Body of pancreas (tissue), 4 donors: ENCODE measurements around the gene P2RY6.
A peak's percentile ranks its signal among the peaks of the same experiment; 100 is the strongest.

ENCODE experiments used
- POLR2A ChIP-seq, 3 donors: fragments of 450-650 bp; IDR thresholded peaks; one replicate each; pipeline ENCODE4 v1.6.1; 2016; ENCODE audit warnings: antibody characterized with exemption in 3 of 3, mild to moderate bottlenecking in 2 of 3
- TF ChIP-seq, protein P1 (sequence below), 7 experiments: fragments of 450-650 bp in 4 of 7; fragments of 200-600 bp in 3 of 7; sonication (generic) in 3 of 7; IDR thresholded peaks; one replicate each; pipeline ENCODE4 v1.5.1; 2016 to 2019; ENCODE audit warnings: antibody characterized with exemption in 7 of 7

GRCh38 chr11:73306977-73307322, 34.8 kb downstream of the P2RY6 start:
- TF ChIP-seq, protein P1, sequence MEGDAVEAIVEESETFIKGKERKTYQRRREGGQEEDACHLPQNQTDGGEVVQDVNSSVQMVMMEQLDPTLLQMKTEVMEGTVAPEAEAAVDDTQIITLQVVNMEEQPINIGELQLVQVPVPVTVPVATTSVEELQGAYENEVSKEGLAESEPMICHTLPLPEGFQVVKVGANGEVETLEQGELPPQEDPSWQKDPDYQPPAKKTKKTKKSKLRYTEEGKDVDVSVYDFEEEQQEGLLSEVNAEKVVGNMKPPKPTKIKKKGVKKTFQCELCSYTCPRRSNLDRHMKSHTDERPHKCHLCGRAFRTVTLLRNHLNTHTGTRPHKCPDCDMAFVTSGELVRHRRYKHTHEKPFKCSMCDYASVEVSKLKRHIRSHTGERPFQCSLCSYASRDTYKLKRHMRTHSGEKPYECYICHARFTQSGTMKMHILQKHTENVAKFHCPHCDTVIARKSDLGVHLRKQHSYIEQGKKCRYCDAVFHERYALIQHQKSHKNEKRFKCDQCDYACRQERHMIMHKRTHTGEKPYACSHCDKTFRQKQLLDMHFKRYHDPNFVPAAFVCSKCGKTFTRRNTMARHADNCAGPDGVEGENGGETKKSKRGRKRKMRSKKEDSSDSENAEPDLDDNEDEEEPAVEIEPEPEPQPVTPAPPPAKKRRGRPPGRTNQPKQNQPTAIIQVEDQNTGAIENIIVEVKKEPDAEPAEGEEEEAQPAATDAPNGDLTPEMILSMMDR (IDR thresholded peaks at IDR 0.05) = no peak
- peak in 1 of 3 donors; percentile 6 for TF ChIP-seq POLR2A (IDR thresholded peaks at IDR 0.05)
